Medulla oblongata (tissue), 1 donor: Measurements from ENCODE around the gene AWAT1.
"Not testable (repeated sequence)": the region's sequence is repeated elsewhere in the genome, so short reads cannot be mapped to it uniquely, and the experiment has no call there.

Experiments used
- DNase-seq: peaks from one replicate; pipeline ENCODE4 v3.0.0-alpha.2; 2015; ENCODE audit errors: extremely low spot score

AWAT1 gene

DNA sequence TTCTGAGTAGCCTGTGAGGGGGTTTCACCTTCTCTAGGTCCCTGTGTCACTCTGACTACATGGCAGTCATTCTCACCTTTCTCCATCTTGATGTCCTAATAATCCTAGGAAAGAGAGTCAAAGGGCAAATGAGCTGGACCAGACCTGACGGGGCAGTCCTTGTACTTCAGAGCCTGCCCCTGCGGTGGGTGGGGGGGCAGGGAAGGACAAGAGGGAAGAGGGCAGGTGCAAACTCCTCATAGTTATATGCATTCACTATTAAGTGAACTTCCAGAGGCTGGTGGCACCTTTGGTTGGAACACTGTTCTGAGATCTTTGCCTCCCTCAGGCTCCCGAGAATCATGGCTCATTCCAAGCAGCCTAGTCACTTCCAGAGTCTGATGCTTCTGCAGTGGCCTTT, at the start of gene AWAT1:
AWAT1 (plus strand) TSS at position 301 of the 400 bp plus-strand sequence; CDS start at position 342, 41 bp downstream.
- no peak for DNase-seq

DNA sequence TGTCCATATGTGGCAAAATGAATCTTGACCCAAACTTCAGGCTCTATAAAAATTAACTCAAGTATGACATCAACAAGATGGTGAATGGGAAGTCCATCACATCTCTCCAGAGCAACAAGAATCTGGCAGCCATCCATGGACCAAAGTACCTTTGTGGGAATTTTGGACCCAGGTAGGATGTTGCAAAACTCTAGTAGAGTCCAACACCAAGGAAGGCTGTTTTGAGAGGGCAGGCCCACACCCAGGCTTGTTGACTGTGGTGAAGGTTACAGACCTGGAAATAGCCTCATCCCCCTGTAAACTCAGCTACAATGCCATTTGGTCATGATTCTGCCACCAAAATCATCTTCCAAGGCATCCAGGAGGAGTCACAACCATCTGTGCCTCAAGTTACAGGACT, 44.2 kb upstream of the AWAT1 start:
- DNase-seq, result no peak

DNA sequence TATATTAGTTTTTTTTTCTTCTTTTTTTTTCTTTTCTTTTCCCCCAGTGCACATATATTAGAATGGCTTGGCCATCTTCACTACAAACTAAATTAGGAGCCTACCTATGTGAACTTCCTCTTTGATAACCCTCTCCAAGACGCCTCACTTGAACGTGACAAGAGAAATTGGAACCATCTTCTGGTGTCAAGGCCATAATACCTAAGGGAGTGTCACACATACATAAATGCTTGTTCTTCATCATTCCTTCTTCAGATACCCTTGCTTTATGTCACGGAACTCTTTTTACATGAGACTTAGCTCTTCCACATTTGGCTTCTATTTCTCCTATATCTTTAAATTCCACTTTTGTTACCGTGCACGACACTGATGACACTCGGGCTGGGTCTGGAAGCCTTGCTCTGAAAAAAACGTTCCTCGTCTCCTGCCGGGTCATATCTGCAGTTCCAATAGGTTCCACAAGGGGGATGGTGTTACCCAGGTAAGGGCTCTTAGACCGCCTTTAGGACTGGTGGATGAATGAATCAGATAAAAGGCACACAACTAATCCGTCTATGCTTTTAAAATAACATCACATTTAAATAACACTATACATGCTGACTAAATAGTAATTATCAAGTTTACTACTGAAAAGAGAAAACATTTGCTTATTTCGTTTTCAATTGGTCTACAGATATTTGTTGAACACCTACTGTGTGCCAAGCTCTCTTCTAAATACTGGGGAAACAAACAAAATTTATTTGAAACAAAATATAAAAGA, 37.3 kb upstream of the AWAT1 start:
- peak; percentile 1 for DNase-seq

DNA sequence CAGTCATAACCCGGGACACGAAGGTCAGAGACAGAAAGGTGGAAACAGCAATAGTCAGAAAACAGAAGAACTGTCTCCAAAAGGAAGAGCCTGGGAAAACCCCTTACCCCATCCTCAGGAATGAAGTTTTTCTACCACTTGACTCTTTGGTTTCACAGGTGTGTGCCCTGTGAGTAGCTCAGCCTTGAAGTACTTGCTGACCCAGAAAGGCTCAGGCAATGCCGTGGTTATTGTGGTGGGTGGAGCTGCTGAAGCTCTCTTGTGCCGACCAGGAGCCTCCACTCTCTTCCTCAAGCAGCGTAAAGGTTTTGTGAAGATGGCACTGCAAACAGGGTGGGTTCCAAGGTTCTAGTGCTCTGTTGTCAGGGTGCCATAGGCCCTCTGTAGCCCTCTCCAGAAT, 32.7 kb upstream of the AWAT1 start:
- no peak for DNase-seq

DNA sequence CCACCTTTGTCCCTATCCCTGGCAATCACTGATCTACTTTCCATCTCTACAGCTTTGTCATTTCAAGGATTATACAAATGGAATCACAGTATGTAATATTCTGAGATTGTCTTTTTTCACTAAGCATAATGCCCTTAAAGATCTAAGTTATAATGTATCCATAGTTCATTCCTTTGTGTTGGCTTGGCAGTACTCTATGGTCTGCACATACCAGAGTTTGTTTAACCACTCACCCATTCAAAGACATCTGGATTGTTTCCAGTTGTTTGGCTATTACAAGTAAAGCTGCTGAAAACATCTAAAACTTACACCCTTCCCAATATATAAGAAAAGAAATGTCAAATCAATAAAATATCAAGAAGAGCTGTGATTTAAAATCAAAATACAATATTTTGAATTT, 26.0 kb upstream of the AWAT1 start:
- DNase-seq, result no peak

DNA sequence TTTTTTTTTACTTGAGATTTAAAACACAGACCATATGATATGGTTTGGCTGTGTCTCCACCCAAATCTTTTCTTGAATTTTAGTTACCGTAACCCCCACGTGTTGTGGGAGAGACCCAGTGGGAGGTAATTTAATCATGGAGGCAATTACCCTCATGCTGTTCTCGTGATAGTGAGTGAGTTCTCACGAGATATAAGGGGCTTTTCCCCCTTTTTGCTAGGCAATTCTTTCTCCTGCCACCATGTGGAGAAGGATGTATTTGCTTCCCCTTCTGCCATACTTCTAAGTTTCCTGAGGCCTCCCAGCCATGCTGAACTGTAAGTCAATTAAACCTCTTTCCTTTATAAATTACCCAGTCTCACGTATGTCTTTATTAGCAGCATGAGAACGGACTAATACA, 24.9 kb upstream of the AWAT1 start:
- DNase-seq, result not testable (repeated sequence)

DNA sequence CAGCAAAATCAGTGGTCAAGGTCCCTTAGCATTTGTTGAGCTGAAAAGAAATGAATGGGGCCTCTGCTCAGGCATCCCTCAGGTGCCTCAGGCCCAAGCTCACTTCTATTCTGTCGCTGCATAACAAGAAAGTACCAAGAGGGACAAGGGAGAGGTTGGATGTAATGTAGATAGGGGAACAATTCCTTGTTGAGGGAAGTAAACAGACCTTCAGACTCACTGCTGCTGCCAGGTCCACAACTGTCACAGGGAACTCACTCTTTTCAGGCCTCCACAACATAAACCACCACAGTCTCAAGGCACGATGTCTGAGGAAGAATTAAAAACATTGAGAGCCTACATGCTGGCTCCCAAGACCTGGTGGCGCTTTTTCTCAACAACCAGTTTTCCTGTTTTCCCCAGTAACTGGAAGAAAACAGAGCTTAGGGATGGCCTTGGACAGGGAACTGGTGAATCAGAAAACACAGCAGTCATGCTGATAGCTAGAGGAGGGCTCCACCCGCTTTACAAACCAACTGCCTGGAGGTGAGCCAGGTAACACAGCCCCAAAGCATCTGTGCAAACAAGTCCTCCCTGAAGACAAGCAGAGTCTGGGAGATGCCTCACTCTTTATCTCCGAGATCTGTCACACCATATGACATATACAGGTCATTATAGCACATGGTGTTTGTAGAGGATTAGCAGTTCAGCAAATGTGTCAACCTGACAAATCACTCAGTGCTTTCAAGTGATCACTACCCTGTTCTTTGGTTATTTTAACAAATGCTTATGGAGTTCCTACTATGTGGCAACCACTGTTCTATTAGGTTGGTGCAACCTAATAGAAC, 14.3 kb upstream of the AWAT1 start:
- no peak for DNase-seq

DNA sequence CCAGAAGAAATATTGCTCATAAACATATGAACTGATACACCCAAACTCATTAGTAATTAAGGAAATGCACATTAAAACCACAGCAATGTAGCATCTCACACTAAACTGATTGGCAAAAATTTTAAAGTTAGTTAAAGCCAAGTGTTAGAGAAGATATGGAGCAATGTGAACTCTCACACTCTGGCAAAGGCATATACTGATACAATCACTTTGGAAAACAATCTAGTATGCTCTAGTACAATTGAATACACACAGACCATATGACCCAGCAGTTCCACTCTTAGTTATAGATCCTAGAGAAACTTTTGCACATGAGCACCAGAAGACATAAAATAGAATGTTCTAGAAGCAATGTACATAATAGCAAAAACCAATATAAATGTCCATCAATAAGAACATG, 8.4 kb upstream of the AWAT1 start:
- DNase-seq, result no peak

DNA sequence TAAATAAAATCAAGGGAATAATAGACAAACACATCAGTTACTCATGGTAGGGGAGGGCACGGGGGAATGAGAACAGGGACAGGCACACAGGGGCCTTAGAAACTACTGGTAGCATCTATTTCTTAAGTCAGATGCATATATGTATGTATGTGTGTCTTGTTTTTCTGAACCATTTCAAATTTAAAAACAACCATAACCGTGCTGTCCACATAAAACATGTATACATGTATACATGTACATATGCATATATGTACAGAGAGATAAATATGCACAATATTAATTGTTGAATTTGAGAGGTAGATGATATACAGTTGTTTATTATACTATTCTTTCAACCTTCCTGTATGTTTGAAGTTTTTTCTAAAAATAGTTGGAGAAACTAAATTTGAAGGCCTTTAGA, 7.8 kb upstream of the AWAT1 start:
- DNase-seq, result no peak

DNA sequence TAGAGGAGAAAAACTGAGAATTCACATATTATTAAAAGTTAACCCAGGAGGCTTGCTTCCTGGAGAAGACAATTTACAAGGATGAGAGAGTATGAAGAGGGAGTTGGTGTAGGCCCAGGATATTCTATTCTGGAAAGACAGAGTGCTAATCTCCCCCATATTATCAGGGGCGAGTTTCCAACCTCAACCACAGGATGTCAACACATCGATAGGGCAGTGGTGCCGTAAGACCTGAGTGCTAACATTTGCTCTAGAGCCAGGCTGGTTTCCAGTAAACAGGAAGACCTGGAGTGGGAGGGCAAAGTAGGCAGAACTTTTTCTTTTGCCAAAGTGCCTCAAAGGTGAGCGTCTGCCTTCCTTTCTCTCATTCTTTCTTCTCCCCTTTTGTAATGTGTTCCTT, 2.8 kb upstream of the AWAT1 start:
- no peak for DNase-seq

DNA sequence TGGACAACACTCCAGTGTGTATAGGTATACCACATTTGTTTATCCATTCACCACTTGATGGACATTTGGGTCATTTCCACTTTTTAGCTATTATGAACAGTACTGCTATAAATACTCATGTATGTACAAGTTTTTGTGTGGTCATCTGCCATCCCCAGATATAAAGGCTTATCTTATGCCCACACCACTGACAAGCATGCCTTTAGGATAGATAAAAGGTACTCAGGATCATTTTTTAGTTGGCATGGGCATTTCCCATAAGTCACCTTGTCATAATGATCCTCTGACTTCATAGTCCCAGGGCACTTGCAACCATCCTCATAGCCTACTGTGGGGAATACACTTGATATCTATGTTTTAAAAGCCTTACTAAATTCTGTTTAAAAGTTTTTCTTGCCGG, 6.3 kb downstream of the AWAT1 start:
- DNase-seq, result no peak

DNA sequence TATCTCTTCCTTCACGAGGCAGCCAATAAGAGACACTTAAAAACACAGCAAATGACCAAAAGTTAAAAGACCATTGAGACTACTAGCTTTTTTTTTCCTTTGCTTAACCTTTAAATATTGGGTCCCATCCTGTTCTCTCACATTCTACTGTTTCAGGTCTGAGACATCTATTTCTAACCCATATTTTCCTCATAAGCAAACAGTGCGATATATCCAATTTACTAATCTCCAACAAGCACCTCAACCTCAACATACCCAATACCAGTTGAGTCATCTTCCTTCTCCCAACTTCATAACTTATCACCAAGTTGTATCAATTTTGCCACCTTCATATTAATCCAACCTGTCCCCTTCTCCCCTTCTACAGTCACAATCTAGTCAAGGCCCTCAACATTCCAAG, 7.0 kb downstream of the AWAT1 start:
- DNase-seq, result no peak

DNA sequence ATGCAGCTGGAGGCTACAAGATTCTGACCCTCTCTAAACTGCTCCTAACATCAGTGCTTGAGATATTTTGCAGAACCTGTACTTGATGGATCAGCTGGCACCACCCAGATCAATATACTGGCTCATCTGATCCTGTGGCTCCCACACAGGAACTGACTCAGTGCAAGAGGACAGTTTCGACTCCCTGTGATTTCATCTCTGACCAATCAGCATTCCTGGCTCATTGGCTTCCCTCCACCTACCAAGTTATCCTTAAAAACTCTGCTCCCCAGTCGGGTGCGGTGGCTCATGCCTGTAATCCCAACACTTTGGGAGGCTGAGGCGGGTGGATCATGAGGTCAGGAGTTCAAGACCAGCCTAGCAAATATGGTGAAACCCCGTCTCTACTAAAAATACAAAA, 9.1 kb downstream of the AWAT1 start:
- DNase-seq, result not testable (repeated sequence)

DNA sequence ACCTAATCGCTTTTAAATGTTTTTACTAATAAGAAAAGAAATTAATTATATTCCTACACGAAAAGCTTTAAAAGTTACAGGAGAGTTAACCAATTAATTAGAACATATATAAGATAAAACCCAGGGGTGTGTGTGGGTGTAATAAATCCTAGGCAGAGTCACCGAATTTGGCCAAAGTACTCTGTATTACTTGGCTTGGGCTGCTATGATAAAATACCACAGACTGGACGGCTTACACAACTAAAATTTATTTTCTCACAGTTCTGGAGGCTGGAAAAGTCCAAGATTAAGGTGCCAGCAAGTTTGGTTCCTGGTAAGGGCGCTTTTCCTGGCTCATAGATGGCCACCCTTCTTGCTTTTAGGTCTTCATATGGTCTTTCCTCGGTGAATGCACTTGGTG, 10.4 kb downstream of the AWAT1 start:
- DNase-seq, result no peak

DNA sequence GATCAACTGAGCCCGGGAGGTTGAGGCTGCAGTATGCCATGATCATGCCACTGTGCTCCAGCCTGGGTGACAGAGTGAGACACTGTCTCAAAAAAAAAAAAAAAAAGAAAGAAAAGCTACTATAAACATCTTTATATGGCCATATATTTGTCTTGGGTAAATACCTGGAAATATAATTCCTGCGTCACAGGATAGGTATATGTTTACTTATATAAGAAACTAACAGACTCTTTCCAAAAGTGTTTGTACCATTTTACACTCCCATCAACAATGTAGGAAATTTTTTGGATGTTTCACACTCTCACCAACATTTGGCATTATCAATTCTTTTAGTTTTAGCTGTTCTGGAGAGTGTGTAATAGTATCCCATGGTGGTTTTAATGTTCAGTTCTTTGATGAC, 12.8 kb downstream of the AWAT1 start:
- DNase-seq, result no peak

DNA sequence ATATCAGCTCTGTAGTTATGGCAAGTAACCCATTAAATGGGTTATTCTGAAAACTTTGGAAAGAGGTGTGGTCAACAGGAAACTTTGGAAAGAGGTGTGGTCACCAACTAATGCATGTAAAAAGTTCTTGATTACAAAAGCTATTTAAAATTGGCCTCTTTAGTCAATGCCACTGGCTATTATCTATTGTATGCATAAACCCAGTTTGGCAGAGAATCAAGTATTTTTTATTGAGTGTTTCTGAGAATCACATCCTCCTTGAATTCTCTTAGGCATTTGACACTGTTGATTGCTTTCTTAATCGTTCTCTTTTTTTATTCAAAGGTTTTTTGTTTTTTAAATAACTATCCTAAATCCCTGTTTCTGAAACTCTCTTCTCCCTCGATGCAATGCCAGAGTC, 18.0 kb downstream of the AWAT1 start:
- no peak for DNase-seq

DNA sequence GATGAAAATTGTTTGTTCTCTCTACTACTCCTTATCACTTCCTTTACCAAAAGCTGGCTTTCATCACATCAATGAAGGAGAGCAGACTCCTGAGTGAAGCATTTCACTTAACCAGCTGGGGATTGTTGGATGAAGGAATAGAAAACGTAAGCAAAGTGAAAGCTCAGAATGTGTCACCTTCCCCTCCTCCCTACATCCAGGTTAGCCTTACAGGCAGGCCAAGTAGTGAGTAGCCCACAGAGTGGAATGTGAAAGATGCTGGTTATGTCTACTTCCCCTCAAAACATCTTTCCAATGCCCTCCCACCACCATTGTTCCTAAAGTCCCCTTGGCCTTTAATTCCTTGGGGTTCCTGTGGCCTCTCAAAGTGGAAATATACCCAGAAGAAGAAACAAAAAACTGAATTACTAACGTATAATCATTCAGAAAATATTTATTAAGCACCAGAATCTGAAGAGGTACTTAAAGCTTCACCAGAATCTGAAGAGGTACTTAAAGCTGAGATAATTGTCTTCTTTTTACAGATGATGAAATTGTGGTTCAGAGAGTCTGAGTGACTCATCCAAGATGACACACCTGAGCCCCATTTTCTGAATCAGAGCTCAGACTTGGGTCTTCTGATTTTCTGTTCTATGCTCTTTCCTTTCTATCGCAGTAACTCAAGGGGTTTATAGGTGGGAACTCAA, 19.1 kb downstream of the AWAT1 start:
- DNase-seq, result no peak

DNA sequence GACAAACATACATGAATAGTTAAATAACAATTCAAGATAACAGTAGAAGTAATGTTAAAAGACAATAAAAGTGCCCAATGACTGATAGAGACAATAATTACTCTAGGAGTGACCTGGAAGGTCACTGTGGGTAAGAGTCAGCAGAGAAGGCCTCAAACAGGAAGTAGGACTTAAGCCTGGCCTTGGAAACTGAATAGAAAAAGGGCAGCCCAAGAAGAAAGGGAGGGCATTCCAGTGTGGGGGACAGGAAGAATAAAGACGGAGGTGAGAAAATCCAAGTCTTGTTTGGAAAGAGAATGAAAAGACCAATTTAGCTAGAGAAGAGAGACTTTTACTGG, 19.6 kb downstream of the AWAT1 start:
- DNase-seq, result no peak

DNA sequence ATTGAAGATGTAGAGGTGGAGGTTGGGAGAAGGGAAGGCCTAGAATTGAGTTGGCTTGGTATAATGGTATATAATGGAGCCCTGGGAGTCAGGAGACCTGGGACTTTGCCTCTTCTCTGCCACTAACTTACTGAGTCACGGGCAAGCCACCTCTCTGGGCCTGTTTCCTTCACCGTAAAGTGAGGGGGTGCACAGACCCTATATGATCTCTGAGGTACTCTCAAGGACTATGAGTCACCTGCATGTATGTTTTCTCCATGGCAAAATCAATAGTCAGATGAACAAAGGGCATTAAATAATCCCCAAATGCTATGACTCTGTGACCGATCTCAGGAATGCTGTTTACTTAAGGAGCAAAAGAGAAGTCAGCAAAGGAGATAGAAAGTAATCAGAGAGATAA, 20.5 kb downstream of the AWAT1 start:
- DNase-seq, result no peak

DNA sequence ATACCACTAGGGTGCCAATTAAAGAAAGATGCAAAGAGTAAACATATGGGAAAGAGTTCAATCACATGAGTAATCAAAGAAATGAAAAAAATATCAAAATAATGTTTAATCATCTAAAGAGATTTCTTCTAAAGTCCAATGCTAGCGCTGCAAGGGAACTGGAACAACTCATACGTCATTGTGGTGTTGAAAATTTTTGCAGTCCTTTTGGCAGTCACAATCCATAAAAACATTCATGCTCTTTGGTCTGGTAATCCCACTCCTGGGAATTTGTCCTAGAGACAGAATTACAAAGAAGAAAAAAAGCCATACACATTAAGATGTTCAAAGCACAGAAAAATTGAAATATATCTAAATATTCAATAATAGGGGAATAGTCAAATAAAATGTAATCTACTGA, 21.0 kb downstream of the AWAT1 start:
- DNase-seq, result no peak

DNA sequence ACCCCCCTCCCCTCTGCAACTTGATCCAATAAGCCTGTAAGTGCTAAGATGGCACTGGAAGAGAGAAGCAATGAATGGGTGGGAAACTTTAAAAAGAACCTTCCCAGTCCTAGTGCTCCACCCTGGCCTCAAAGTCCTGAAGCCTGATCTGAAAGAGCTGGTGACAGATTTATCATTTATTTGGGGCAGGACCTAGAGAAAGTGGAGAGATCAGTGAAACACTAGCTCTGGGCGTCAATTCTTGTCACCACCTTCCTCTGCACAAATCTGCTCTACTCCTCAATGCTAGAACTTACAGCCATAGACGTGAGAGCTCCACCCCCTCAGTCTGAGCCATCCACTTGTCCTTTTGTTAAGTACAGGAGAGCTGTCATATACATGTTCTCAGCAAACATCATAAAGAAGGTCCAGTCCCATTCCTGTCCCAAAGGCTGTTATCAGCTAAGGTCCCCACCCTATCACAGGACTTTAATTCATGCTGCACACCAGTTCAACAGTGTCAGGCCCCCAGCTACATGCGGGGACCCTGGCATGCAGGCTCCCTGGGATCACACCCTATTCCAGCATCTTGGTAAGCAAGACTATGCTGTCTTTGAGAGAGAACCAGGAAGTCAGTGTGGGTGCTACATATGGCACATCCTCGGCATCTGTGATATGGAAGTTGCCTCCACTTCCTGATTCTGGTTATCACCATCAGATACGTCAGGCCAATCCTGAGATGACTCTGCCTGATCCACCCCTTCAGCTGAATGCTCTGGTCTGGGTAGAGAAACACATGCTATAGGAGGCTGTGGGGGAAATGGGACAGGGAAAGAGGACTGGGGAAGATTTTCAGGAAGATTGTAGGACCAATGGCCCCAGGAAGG, 23.2 kb downstream of the AWAT1 start:
- no peak for DNase-seq

DNA sequence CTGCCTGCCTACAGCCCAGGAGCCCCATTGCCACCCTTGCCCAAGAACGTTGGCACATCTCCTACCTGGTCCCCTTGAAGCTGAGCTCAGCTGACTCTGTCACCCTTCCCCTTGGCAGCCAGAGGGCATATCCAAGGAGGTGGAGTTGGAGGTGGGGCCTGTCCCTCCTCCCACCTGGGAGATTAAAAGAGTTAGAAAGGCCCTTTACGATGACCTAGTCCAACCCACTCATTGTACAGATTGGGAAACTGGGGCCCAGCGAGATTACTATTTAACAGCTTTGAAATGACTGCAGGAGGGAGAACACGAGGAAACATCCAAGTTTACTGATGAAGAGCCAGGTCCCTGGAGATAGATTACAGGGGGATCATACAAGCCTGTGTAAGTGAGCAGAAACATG, 25.6 kb downstream of the AWAT1 start, which contains the start of gene P2RY4:
P2RY4 (minus strand) TSS at position 101 of the 400 bp plus-strand sequence. CDS start 580 bp downstream, outside the sequence.
- DNase-seq, result no peak
